GM12878 (cell line): ENCODE measurements around the gene STXBP1. TPM values are rescaled to one million over a fixed set of nuclear protein-coding genes. Genes with fewer than 3 reads are reported as not detected.

ENCODE experiments used
- ATAC-seq: fragments of 200-7000 bp; cut with Tn5 transposase; 3 replicates; pipeline ENCODE4 v1.9.1; 2020; ENCODE audit warnings: mild to moderate bottlenecking, moderate library complexity
- BruUV-seq: library from RNA; stranded (reverse); fragments of 400-500 nt; replicated peaks from 2 replicates; lab custom pipeline; 2021; lab: Mats Ljungman, UMichigan
- CTCF ChIA-PET: fragments of 300-600 bp; sonication (Branson Sonifier 250); formaldehyde crosslinking; extraction: SDS; loops from one replicate; lab custom pipeline; 2021; ENCODE audit warnings: inconsistent platforms; lab: Yijun Ruan, JAX
- POLR2A ChIA-PET: fragments of 350-600 bp; formaldehyde crosslinking; extraction: SDS; loops from one replicate; lab custom pipeline; 2021; ENCODE audit warnings: inconsistent platforms; lab: Charles Lee
- RAD21 ChIA-PET: fragments of 300-600 bp; sonication (Branson Sonifier 250); formaldehyde crosslinking; loops from one replicate; lab custom pipeline; 2023; ENCODE audit warnings: antibody characterized with exemption; ENCODE audit not compliant: unreplicated experiment; lab: Charles Lee
- SMC1A ChIA-PET: fragments of 300-600 bp; sonication (Branson Sonifier 250); formaldehyde crosslinking; loops from one replicate; lab custom pipeline; 2023; ENCODE audit not compliant: unreplicated experiment, uncharacterized antibody; lab: Charles Lee
- DNase-seq: peaks from one replicate; pipeline ENCODE4 v3.0.0-alpha.2; 2011; ENCODE audit warnings: low read depth, low spot score
- FAIRE-seq: peaks from 3 replicates; lab custom pipeline; 2011; peaks lifted over from hg19 to GRCh38; lab: Jason Lieb, UNC
- H2AFZ ChIP-seq: 2 replicates; pipeline ENCODE4 v1.6.0; 2011; ENCODE audit warnings: low read depth, low read length, control low read depth; ENCODE audit not compliant: control insufficient read depth
- H3K27ac ChIP-seq: 2 replicates; pipeline ENCODE4 v1.5.1; 2011; ENCODE audit warnings: control low read depth; ENCODE audit not compliant: control insufficient read depth, insufficient read depth
- H3K27me3 ChIP-seq, 2 experiments: replicated peaks in 1 of 2; 2 replicates each; pipeline versions ENCODE4 v1.6.0 to v1.6.1; 2011; ENCODE audit warnings: low read length in 1 of 2; ENCODE audit not compliant: control insufficient read depth in 2 of 2, insufficient read depth in 2 of 2
- H3K36me3 ChIP-seq, 2 experiments: 2 replicates each; pipeline ENCODE4 v1.5.1; 2011; ENCODE audit warnings: low read length in 1 of 2; ENCODE audit not compliant: control insufficient read depth in 2 of 2, insufficient read depth in 2 of 2
- H3K4me1 ChIP-seq: 2 replicates; pipeline ENCODE4 v1.6.1; 2011; ENCODE audit warnings: mild to moderate bottlenecking, low read length, moderate library complexity, mixed read lengths; ENCODE audit not compliant: control insufficient read depth, insufficient read depth
- H3K4me2 ChIP-seq: 2 replicates; pipeline ENCODE4 v1.6.0; 2011; ENCODE audit warnings: control low read depth; ENCODE audit not compliant: control insufficient read depth, insufficient read depth
- H3K4me3 ChIP-seq: fragments of 200-600 bp; sonication (generic); 2 replicates; pipeline ENCODE4 v1.5.1; 2016
- H3K79me2 ChIP-seq: 2 replicates; pipeline ENCODE4 v1.6.0; 2011; ENCODE audit warnings: low read length; ENCODE audit not compliant: control insufficient read depth, insufficient read depth
- H3K9ac ChIP-seq: 2 replicates; pipeline ENCODE4 v1.8.0; 2011; ENCODE audit warnings: low read length, control low read depth, mixed read lengths; ENCODE audit not compliant: control insufficient read depth, insufficient read depth
- H3K9me3 ChIP-seq: replicated peaks from 3 replicates; pipeline ENCODE4 v1.5.1; 2011; ENCODE audit warnings: mild to moderate bottlenecking, low read length; ENCODE audit not compliant: control insufficient read depth, insufficient read depth
- H4K20me1 ChIP-seq: 2 replicates; pipeline ENCODE4 v1.6.0; 2011; ENCODE audit not compliant: control insufficient read depth, insufficient read depth
- BRCA1 ChIP-seq: IDR thresholded peaks from 2 replicates; pipeline ENCODE4 v1.6.1; 2011; ENCODE audit warnings: low read depth, low read length, improper control_type of control experiment
- CHD2 ChIP-seq: IDR thresholded peaks from 2 replicates; pipeline ENCODE4 v1.6.1; 2011; ENCODE audit warnings: low read depth, low read length, improper control_type of control experiment, borderline replicate concordance
- ETV6 ChIP-seq, 2 experiments: fragments of 450-650 bp in 1 of 2; IDR thresholded peaks in 1 of 2; conservative IDR thresholded peaks in 1 of 2; 2 replicates each; pipeline ENCODE4 v1.6.1; 2014; ENCODE audit warnings: antibody characterized with exemption in 1 of 2, borderline replicate concordance in 1 of 2, low read depth in 1 of 2, mild to moderate bottlenecking in 1 of 2, moderate library complexity in 1 of 2
- FOXK2 ChIP-seq: fragments of 450-650 bp; IDR thresholded peaks from 2 replicates; pipeline ENCODE4 v1.6.1; 2017; ENCODE audit warnings: mild to moderate bottlenecking, moderate library complexity
- NR2C2 ChIP-seq: IDR thresholded peaks from 2 replicates; pipeline ENCODE4 v1.6.1; 2011; ENCODE audit warnings: borderline replicate concordance, low read depth; ENCODE audit not compliant: control insufficient read depth, insufficient read length
- NRF1 ChIP-seq: conservative IDR thresholded peaks from 2 replicates; pipeline ENCODE4 v1.6.1; 2011; ENCODE audit warnings: mild to moderate bottlenecking, low read depth, low read length, improper control_type of control experiment
- POLR2A ChIP-seq: IDR thresholded peaks from 2 replicates; pipeline ENCODE4 v1.6.1; 2011; ENCODE audit warnings: low read depth, mild to moderate bottlenecking, low read length
- POLR2AphosphoS5 ChIP-seq: IDR thresholded peaks from 2 replicates; pipeline ENCODE4 v1.6.1; 2011; ENCODE audit warnings: mild to moderate bottlenecking, low read length, inconsistent platforms
- RELA ChIP-seq: fragments of 450-650 bp; IDR thresholded peaks from 2 replicates; pipeline ENCODE4 v1.8.0; 2014; ENCODE audit warnings: borderline replicate concordance; ENCODE audit not compliant: partially characterized antibody
- SIN3A ChIP-seq: IDR thresholded peaks from 2 replicates; pipeline ENCODE4 v1.6.1; 2012; ENCODE audit warnings: low read depth, low read length, improper control_type of control experiment
- TCF3 ChIP-seq: IDR thresholded peaks from 2 replicates; pipeline ENCODE4 v1.6.1; 2012; ENCODE audit warnings: low read depth, mild to moderate bottlenecking, low read length, borderline replicate concordance; ENCODE audit not compliant: insufficient read depth
- WGBS: methylation state at CpG from one replicate; pipeline ENCODE4 v1.1.6; 2016; ENCODE audit warnings: low lambda C conversion rate; ENCODE audit not compliant: insufficient replicate concordance, insufficient coverage; ENCODE audit errors: missing lambda C conversion rate; 5-methylcytosine and 5-hydroxymethylcytosine counted together
- in situ Hi-C: fragments of 300-500 bp; cut with MboI; formaldehyde crosslinking; loops from 9 replicates; pipeline ENCODE4 v1.14.3; 2018; ENCODE audit warnings: mixed read lengths
- intact Hi-C: fragments of 100-400 bp; cut with micrococcal nuclease; formaldehyde crosslinking; loops from one replicate; pipeline ENCODE4 v1.14.2; 2022; ENCODE audit not compliant: unreplicated experiment
- polyA plus RNA-seq, 11 experiments: library from polyadenylated mRNA; depleted of rRNA in 4 of 11; unstranded in 6 of 11; stranded (reverse) in 5 of 11; fragments of >200 nt; fragmentation: Nextera tagmentation in 4 of 11; fragmentation: Illumina TruSeq in 1 of 11; extraction: Ambion mirVana in 4 of 11; extraction: Trizol in 1 of 11; gene quantifications; 1 replicate in 1 of 11; 2 replicates in 10 of 11; pipeline versions ENCODE4 v1.2.1 to v1.2.3, GENCODE V29; 2011 to 2016; ENCODE audit warnings: inconsistent platforms in 2 of 11, missing spikeins in 2 of 11, low read depth in 1 of 11
- total RNA-seq, 4 experiments: library from RNA; depleted of rRNA in 3 of 4; stranded (reverse); fragments of >200 nt in 3 of 4; fragmentation: Illumina TruSeq in 1 of 4; extraction: Trizol in 1 of 4; gene quantifications; 2 replicates each; pipeline versions ENCODE4 v1.2.1 to v1.2.3, GENCODE V29; 2013 to 2021
- TF ChIP-seq, protein P1 (sequence below): fragments of 450-650 bp; IDR thresholded peaks from 2 replicates; pipeline ENCODE4 v1.6.1; 2017; ENCODE audit warnings: low read depth, mild to moderate bottlenecking, moderate library complexity

The STXBP1 gene
- total and polyA plus RNA-seq, 10 of the 15 experiments (the other 5 are each of a cell fraction or from before 2014, with no cell fraction given): 0.08 to 0.85 (median 0.31) TPM; not detected in 3

DNA sequence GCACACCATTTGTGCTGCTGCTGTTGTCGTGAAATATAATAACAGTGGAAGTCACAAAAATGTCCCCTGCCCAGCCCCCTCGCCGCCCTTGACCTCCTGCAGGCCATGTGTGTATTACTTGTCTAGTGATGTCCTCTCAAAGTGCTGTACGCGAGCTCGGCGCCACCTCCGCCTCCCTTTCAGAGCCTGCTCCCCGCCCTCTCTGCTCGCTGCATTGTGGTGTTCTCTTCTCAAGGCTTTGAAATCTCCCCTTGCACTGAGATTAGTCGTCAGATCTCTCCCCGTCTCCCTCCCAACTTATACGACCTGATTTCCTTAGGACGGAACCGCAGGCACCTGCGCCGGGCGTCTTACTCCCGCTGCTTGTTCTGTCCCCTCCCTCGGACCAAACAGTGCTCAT lies 80.0 kb downstream of the STXBP1 start:
- no peaks in the 10 kb centered on the region for H3K27me3 ChIP-seq
- RAD21 ChIA-PET: no interaction called here

More for the DNA sequence above, 80.0 kb downstream of the STXBP1 start:
- ChIA-PET POLR2A (no interaction called here), CTCF (no interaction called here), SMC1A (no interaction called here)
- Histone ChIP-seq H3K4me1 (no peaks in the 10 kb centered on the region), H3K4me3 (no peak overlapping the region), H4K20me1 (no peaks in the 10 kb centered on the region), H3K79me2 (no peaks in the 10 kb centered on the region), H2AFZ (no peak overlapping the region), H3K27ac (no peak overlapping the region), H3K36me3 (no peaks in the 10 kb centered on the region), H3K9ac (no peak overlapping the region), H3K9me3 (no peaks in the 10 kb centered on the region), H3K4me2 (no peak overlapping the region)
- TF ChIP-seq CHD2 (no peak), SIN3A (no peak), FOXK2 (no peak), RELA (no peak), NRF1 (no peak), TCF3 (no peak), POLR2AphosphoS5 (no peak), POLR2A (no peak), BRCA1 (no peak), NR2C2 (no peak), ETV6 (conservative IDR thresholded peaks at IDR 0.05 in 1 of 2, IDR thresholded peaks at IDR 0.05 in 1 of 2; ENCODE audit: borderline replicate concordance in 1 of 2, low read depth in 1 of 2) (no peak)
- TF ChIP-seq, protein P1, sequence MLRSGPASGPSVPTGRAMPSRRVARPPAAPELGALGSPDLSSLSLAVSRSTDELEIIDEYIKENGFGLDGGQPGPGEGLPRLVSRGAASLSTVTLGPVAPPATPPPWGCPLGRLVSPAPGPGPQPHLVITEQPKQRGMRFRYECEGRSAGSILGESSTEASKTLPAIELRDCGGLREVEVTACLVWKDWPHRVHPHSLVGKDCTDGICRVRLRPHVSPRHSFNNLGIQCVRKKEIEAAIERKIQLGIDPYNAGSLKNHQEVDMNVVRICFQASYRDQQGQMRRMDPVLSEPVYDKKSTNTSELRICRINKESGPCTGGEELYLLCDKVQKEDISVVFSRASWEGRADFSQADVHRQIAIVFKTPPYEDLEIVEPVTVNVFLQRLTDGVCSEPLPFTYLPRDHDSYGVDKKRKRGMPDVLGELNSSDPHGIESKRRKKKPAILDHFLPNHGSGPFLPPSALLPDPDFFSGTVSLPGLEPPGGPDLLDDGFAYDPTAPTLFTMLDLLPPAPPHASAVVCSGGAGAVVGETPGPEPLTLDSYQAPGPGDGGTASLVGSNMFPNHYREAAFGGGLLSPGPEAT: no peak
- no TSS peak for BruUV-seq
- no peak for FAIRE-seq
- in situ Hi-C loops (no loop called here), intact Hi-C loops (no loop called here)
- 62% methylated on average over 20 of the region's 20 CpGs for WGBS
- ATAC-seq: no peak
- no peak for DNase-seq
